HL-60 (cell line): Measurements from ENCODE around the gene EDARADD.

Source experiments
- GABPA ChIP-seq: IDR thresholded peaks from 2 replicates; pipeline ENCODE4 v1.6.1; 2012; ENCODE audit warnings: low read depth
- POLR2AphosphoS5 ChIP-seq: IDR thresholded peaks from 2 replicates; pipeline ENCODE4 v1.6.1; 2012; ENCODE audit warnings: low read depth
- SPI1 ChIP-seq: IDR thresholded peaks from 2 replicates; pipeline ENCODE4 v1.6.1; 2012; ENCODE audit warnings: low read depth, mild to moderate bottlenecking, borderline replicate concordance
- TF ChIP-seq, protein P1 (sequence below): IDR thresholded peaks from one replicate; pipeline ENCODE4 v1.5.1; 2011; ENCODE audit warnings: low read length, control low read depth, inconsistent platforms; ENCODE audit not compliant: insufficient read depth
- TF ChIP-seq, protein P2 (sequence below): IDR thresholded peaks from 2 replicates; pipeline ENCODE4 v1.6.1; 2012; ENCODE audit warnings: low read depth; ENCODE audit not compliant: insufficient replicate concordance

DNA sequence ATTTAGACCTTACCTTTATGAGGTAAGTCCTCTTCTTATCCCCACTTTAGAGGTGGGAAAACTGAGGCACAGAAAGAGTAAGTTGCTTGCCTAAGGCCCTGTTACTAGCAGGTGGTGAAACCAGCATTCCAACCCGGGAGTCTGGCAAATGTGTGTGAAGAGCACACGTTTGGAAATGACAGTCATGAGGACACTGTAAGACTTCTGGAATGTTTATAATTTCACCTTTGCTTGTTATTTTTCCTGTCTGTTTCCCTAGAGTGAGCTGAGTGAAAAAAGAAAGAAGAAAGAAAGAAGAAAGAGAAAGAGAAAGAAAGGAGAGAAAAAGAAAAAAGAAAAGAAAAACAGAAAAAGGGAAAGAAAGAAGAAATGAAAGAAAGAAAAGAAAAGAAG, 108.5 kb downstream of the EDARADD start:
- TF ChIP-seq, protein P1, sequence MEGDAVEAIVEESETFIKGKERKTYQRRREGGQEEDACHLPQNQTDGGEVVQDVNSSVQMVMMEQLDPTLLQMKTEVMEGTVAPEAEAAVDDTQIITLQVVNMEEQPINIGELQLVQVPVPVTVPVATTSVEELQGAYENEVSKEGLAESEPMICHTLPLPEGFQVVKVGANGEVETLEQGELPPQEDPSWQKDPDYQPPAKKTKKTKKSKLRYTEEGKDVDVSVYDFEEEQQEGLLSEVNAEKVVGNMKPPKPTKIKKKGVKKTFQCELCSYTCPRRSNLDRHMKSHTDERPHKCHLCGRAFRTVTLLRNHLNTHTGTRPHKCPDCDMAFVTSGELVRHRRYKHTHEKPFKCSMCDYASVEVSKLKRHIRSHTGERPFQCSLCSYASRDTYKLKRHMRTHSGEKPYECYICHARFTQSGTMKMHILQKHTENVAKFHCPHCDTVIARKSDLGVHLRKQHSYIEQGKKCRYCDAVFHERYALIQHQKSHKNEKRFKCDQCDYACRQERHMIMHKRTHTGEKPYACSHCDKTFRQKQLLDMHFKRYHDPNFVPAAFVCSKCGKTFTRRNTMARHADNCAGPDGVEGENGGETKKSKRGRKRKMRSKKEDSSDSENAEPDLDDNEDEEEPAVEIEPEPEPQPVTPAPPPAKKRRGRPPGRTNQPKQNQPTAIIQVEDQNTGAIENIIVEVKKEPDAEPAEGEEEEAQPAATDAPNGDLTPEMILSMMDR, result no peak
- TF ChIP-seq, protein P2, sequence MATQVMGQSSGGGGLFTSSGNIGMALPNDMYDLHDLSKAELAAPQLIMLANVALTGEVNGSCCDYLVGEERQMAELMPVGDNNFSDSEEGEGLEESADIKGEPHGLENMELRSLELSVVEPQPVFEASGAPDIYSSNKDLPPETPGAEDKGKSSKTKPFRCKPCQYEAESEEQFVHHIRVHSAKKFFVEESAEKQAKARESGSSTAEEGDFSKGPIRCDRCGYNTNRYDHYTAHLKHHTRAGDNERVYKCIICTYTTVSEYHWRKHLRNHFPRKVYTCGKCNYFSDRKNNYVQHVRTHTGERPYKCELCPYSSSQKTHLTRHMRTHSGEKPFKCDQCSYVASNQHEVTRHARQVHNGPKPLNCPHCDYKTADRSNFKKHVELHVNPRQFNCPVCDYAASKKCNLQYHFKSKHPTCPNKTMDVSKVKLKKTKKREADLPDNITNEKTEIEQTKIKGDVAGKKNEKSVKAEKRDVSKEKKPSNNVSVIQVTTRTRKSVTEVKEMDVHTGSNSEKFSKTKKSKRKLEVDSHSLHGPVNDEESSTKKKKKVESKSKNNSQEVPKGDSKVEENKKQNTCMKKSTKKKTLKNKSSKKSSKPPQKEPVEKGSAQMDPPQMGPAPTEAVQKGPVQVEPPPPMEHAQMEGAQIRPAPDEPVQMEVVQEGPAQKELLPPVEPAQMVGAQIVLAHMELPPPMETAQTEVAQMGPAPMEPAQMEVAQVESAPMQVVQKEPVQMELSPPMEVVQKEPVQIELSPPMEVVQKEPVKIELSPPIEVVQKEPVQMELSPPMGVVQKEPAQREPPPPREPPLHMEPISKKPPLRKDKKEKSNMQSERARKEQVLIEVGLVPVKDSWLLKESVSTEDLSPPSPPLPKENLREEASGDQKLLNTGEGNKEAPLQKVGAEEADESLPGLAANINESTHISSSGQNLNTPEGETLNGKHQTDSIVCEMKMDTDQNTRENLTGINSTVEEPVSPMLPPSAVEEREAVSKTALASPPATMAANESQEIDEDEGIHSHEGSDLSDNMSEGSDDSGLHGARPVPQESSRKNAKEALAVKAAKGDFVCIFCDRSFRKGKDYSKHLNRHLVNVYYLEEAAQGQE, result no peak
- TF ChIP-seq POLR2AphosphoS5 (no peak), GABPA (no peak), SPI1 (no peak)
